ENCODE data around the gene MARCHF10.

Gene MARCHF10

DNA sequence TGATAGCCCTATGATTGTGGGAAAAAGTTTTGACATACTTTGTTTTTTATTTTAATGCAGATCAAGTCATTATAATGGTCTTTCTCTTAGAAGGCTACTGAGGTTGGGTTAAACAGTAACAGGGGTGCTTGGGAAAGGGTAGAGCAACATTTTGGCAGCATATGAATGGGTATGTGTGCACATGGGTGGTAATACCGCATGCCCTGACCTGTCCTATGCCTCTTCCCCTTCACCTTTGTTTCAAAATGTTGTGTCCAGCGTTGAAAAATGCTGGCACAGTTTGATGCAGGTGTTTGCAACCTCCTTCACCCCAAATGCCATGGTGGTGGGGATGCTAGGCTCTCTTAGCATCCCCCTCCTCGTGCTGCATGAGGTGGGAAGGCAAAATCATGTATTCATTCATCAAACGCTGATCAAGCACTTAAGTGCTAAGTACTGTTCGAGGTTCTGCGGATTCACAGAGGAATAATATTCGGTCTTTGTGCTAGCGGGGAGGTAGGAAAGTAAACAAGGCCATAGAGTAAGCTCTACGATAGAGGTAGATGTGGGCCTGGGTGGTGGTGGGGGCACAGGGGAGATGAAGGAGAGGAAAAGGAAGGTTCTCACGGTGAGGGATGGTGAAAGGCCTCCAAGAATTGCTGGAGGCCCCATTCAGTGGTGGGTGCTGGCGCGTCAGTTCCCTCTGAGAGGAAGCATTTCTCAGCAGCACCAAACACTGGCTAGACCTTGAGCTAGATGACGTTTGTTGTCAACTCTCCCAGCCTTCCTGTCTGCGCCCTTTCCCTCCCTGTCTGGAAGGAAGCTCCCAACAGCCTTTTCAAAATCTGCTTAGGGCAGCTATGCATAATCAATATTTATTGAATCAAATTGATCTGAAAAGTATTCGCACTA, 13.3 kb upstream of the MARCHF10 start:
- DNase-seq: no peak

DNA sequence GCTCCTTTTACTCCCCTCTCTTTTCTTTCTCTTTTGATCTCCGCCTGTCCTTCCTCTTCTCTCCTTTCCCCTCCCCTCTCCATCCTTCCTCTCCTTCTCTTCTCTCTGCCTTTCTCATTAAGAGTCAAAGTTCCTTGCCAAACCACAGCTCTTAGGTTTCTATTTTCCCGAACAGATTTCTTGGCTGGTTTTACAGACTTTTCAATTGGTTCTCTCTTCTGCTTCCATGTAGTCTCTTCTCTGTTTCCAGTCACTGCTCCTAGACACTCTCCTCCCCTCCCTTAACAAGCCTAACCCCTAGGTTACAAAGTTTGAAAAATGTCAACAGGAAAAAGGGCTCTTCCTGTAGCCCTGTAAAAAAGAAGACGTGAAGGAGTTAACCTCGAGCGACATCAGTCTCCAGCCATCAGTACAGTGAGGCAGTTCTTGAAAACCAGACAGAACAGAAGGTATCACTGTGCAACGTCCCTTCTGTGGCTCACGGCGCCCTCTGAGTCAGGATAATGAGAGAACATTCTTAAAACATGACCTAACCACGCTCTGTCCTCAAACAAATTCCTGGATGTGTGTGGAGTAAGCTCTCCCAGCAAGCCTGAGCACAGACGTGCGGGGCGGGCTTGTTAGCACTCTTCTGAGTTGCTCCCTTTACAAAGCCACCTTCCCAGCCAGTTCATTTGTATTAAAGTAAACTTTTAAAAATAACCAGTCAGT, 11.6 kb upstream of the MARCHF10 start:
- DNase-seq: no peak

DNA sequence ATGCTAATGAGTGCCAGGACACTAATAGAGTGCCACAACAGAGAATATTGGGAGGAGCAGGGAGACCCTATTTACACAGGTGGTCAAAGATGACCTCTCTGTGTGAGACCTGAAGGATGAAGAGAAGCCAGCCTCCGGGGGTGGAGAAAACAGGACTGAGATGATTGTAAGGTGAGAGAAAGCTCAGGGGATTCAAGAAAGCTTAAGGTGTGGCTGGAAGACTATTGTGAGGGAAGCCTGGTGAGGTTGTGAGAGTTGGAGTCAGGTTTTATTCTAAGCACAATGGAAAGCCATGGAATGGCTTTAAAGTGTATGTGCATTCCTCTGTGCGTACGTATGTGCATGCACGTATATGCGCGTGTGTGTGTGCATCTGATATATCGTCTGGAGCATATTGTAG, 10.4 kb upstream of the MARCHF10 start:
- DNase-seq: no peak

- DNase-seq: no peak
Observed at GRCh38 chr17:62816282-62816839, 8.2 kb upstream of the MARCHF10 start.

- DNase-seq: no peak
Observed at GRCh38 chr17:62809656-62810055, 1.5 kb upstream of the MARCHF10 start.

GRCh38 chr17:62808576-62808970, 459 bp upstream of the MARCHF10 start:
- DNase-seq: no peak

GRCh38 chr17:62805234-62805633, 2.9 kb downstream of the MARCHF10 start:
- no peak for DNase-seq

DNA sequence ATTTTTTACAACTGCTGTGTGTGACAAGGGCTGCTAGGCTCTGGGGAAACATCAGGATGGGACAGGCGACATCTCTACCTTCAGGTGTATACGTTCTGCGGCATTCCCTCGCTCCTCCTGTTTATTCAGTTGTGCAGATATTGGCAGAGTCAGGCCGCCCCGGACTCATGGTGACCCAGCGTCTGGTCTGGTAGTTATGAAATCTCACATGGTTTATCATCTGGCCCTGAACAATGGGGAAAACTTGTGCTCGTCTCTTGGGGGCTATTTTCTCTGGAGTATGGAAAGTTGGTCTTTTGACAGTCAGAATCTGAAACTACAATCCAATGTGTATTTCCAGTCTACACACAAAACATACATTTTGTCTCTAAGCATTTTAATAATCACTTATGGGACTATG, 3.3 kb downstream of the MARCHF10 start:
- DNase-seq: no peak

GRCh38 chr17:62804025-62804424, 4.1 kb downstream of the MARCHF10 start:
- no peak for DNase-seq

DNA sequence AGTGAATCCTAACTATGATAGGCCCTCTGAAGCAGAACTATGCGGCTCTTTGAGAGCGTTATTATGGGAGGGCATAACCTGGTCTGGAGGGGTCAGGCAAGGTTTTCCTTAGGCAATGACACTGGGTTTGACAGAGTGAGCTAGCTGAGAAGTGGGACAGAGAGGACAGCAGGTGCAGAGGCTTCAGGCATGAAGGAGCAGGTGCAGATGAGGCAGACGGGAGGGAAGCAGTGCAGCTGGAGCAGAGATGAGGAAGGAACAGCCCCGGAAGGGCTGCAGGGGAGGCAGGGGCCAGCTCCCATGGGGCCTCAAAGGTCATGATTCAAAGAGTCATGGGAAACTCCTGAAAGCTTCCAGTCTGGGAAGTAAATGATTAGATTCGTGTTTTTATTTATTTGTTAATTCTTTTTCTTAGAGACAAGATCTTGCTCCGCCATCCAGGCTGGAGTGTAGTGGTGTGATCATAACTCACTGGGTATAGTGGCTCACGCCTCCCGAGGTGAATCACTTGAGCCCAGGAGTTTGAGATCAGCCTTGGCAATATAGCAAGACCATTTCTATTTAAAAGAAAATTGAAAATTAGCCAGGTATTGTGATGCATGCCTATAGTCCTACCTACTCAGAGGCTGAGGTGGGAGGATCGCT, 5.4 kb downstream of the MARCHF10 start:
- no peak for DNase-seq

GRCh38 chr17:62801553-62802114, 6.5 kb downstream of the MARCHF10 start:
- DNase-seq: no peak

DNA sequence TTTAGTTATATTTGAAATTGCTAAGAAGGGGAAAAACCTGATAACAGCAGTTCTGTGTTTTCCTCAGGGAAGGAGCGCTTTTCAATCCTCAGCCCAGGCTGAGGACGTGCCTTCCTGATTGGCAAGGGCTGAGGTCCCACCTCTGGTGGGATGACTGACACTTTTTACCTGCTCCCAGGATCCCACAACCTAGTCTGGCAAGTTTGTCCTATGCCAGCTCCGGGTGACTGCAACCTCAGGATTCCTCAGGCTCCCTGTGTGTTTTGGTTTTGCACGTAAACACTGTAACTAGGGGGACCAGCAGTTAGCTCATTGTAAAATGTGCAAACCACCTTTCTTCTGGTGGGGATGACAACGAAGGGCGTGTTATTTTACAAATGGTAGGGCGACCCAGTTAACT, 7.5 kb downstream of the MARCHF10 start:
- DNase-seq: no peak

DNA sequence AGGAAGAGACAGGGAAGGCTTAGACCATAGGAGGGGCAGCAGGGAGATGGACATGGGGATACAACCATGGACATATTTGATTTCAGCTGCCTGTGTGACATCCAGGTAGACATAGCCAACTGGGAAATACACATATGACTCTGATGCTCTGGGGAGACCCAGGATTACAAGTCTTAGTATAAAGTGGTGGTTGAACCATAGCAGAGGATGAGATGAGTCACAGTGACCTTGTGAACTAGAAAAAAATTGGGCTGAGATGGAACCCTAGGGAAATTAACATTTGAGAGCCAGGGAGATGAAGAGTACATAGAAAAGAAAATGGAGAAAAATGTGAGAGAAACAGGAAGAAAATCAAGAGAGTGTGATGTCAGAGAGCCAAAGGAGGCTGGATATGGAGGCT, 10.2 kb downstream of the MARCHF10 start:
- no peak for DNase-seq

GRCh38 chr17:62796291-62796690, 11.8 kb downstream of the MARCHF10 start:
- no peak for DNase-seq

- no peak for DNase-seq
Observed at GRCh38 chr17:62794666-62794971, 13.5 kb downstream of the MARCHF10 start.

DNA sequence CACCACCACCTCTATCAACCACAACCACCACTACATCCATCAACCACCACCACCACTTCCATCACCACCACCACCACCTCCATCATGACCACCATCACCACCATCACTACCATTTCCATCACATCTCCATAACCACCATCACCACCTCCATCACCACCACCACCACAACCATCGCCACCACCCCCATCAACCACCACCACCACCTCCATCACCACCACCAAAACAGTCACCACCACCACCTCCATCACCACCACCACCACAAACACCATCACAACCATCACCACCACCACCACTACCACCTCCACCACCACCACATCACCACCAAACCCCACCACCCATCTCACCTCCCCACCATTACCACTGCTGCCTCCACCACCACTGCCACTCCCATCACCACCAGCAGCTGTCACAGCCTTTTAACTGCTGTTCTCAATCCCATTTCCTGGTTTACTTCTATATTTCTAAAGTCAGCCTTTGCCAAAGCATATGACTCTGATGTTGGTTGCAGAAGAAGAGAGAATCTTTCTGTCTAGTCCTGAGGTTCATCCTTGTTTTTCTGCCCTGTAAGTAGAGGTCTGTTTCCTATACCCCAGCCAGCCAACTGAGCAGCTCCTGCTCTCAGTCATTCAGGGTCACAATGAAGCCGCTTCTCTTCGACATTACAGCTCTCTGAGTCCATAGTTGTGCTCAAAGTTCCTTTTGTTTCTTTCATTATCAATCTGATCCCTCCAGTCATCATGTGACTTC, 14.0 kb downstream of the MARCHF10 start:
- no peak for DNase-seq

- DNase-seq: no peak
Observed at GRCh38 chr17:62792447-62792800, 15.7 kb downstream of the MARCHF10 start.

- DNase-seq: no peak
Observed at GRCh38 chr17:62791767-62792446, 16.2 kb downstream of the MARCHF10 start.

DNA sequence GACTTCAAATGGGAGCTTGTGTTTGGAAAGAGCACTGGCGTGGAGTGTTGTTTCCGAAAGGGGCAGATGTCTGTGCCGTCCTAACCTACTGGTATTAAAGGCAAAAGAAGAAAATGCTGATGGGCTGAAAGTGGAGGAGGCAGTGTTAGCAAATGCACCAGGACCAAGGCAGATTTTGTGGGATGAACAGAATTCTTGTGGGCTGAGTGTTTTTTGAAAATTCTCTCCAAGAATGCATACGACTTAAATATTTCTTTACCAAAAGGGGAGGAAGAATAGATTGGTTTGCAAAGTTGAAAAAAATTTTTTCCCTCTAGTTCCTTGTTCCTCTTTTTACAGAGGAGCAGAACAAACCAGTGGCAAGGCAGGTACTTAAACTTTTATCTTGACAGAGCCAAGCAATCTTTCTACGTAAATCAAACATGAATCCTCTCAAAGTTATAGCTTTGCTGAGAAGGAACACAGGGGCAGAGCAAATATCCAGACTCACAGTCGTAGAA, 16.8 kb downstream of the MARCHF10 start:
- DNase-seq: no peak

DNA sequence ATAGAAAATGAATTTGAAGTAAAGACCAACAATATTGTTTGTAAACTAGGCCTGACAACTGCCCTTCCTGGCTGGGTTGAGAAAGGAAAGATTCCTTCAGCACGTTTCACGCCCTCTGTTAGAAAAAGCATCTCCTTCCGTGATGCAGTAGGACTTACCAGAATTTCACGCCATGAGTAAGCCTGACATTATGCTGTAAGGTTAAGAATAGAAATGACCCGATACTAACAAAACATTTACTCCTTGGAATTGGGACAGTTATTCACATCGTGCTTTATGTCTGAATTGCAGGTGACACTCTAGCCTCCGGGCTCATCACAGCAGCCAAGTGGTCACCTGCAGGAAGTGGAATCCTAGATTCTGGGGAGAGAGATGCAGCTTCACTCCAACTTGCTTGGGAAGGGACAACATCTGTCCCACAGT, 17.5 kb downstream of the MARCHF10 start:
- DNase-seq: no peak

DNA sequence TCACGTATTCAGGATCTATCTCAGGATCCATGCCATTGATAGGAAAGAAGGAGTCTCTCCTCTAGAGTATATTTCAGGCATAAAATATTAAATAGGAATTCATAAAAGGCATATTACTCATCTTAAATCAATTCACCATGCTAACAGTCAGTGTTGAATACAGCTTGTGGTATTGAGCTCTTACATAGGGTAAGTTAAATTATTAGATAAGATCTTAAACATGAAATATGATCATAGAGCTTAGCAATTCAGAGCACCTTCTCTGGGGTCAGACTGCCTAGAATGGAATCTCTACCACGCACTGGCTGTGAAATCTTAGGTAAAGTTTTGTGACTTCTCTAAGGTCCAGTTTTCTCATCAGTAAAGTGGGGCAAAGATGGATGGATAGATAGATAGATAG, 20.7 kb downstream of the MARCHF10 start:
- no peak for DNase-seq

DNA sequence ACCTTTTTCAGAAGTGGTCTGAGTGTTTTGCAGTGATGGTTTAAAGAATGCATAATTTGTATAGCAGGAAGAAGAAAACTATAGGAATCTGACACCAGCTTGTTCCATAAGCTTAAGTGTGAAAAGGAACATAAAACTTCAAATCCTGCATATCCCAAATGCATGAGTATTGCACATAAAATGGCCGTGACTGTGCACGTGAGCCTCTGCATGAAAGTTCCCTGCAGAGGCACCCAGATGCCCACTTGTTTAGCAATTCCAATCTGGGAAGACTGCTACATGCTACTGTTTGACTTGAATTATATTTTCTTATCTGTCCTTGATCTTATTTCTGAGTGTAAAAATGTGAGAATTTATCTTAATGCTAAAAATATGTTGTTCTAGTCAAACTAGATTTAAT, 21.5 kb downstream of the MARCHF10 start:
- DNase-seq: no peak
